Upper lobe of left lung (tissue), 6 donors: ENCODE data around the gene MMP15. TPM values are rescaled to one million over a fixed set of nuclear protein-coding genes. Genes with fewer than 3 reads are reported as not detected.

ENCODE experiments used
- ATAC-seq, 2 donors: fragments of 200-7000 bp; cut with Tn5 transposase; one replicate each; pipeline ENCODE4 v1.9.1; 2022; ENCODE audit warnings: mild to moderate bottlenecking in 2 of 2, moderate library complexity in 2 of 2; ENCODE audit not compliant: low FRiP score in 2 of 2
- DNase-seq, 2 donors: peaks; one replicate each; pipeline ENCODE4 v3.0.0-alpha.2; 2019 to 2020
- H3K27ac ChIP-seq, 4 donors: fragments of 200-600 bp; sonication (generic); one replicate each; pipeline ENCODE4 v1.5.1; 2016 to 2019
- H3K27me3 ChIP-seq, 4 donors: fragments of 200-600 bp; sonication (generic); one replicate each; pipeline ENCODE4 v1.5.1; 2017 to 2019
- H3K36me3 ChIP-seq, 4 donors: fragments of 200-600 bp; sonication (generic); one replicate each; pipeline ENCODE4 v1.5.1; 2016 to 2019
- H3K4me1 ChIP-seq, 4 donors: fragments of 200-600 bp; sonication (generic); one replicate each; pipeline ENCODE4 v1.5.1; 2018 to 2019
- H3K4me3 ChIP-seq, 4 donors: fragments of 200-600 bp; sonication (generic); one replicate each; pipeline ENCODE4 v1.5.1; 2017 to 2019; ENCODE audit warnings: mild to moderate bottlenecking in 2 of 4, moderate library complexity in 1 of 4
- H3K9me3 ChIP-seq, 4 donors: fragments of 200-600 bp; sonication (generic); one replicate each; pipeline ENCODE4 v1.5.1; 2018 to 2019
- CTCF ChIP-seq, 6 experiments: fragments of 450-650 bp in 4 of 6; fragments of 200-600 bp in 2 of 6; sonication (generic) in 2 of 6; IDR thresholded peaks; one replicate each; pipeline ENCODE4 v1.5.1; 2016 to 2019; ENCODE audit warnings: antibody characterized with exemption in 6 of 6
- EP300 ChIP-seq, 4 donors: sonication (generic); formaldehyde crosslinking; IDR thresholded peaks; one replicate each; pipeline ENCODE4 v1.5.1; 2017; ENCODE audit warnings: antibody characterized with exemption in 4 of 4, control low read depth in 2 of 4
- POLR2A ChIP-seq, 4 donors: fragments of 450-650 bp; IDR thresholded peaks; one replicate each; pipeline ENCODE4 v1.5.1; 2016 to 2017; ENCODE audit warnings: antibody characterized with exemption in 4 of 4, mild to moderate bottlenecking in 2 of 4
- POLR2AphosphoS5 ChIP-seq, 2 donors: sonication (generic); formaldehyde crosslinking; IDR thresholded peaks; one replicate each; pipeline ENCODE4 v1.5.1; 2017; ENCODE audit warnings: antibody characterized with exemption in 2 of 2
- WGBS, 2 donors: methylation state at CpG; one replicate each; pipeline ENCODE4 v1.1.5; 2017 to 2018; 5-methylcytosine and 5-hydroxymethylcytosine counted together
- total RNA-seq, 6 donors: library from RNA; depleted of rRNA in 4 of 6; stranded (reverse); fragments of >200 nt in 4 of 6; gene quantifications; one replicate each; pipeline versions ENCODE4 v1.1.0 to v1.2.1, GENCODE V29; 2016 to 2021
- donor health status: DM: no; HTN: no; CAD: no; lungs with moderate emphysema.
- donor health status: DM: no; HTN: yes; CAD: no; lungs with severe emphysema.

The MMP15 gene
- total RNA-seq, 6 donors from 2014 or later, result 14.7 to 30.5 (median 25.3) TPM

- Histone ChIP-seq H3K9me3 (no peaks in the 10 kb centered on the region), H3K4me1 (no peaks in the 10 kb centered on the region), H3K27me3 (no peaks in the 10 kb centered on the region), H3K36me3 (peaks cover 0 to 32% (median 22%) of the 10 kb centered on the region in 4 donors), H3K27ac (no peak overlapping the region), H3K4me3 (no peak overlapping the region)
- no peak for TF ChIP-seq CTCF (IDR thresholded peaks at IDR 0.05)
- TF ChIP-seq EP300 (IDR thresholded peaks at IDR 0.05), result no peak
- no peak for TF ChIP-seq POLR2A (IDR thresholded peaks at IDR 0.05)
- TF ChIP-seq POLR2AphosphoS5 (IDR thresholded peaks at IDR 0.05), result no peak
- 69 to 82% methylated on average over 12 of the region's 12 CpGs for WGBS, 2 donors
- no peak for ATAC-seq
- DNase-seq, result no peak
Observed at GRCh38 chr16:58016840-58017446, 8.6 kb upstream of the MMP15 start.

- Histone ChIP-seq H3K9me3 (no peaks in the 10 kb centered on the region), H3K4me3 (no peak overlapping the region), H3K4me1 (peaks cover 18 to 19% (median 18%) of the 10 kb centered on the region in 4 donors), H3K27me3 (no peaks in the 10 kb centered on the region), H3K36me3 (peaks cover 0 to 23% (median 14%) of the 10 kb centered on the region in 4 donors), H3K27ac (no peak overlapping the region)
- DNase-seq (no peak), ATAC-seq (no peak)
- no peak for TF ChIP-seq POLR2A (IDR thresholded peaks at IDR 0.05)
- TF ChIP-seq CTCF (IDR thresholded peaks at IDR 0.05), result no peak
- TF ChIP-seq EP300 (IDR thresholded peaks at IDR 0.05), result no peak
- TF ChIP-seq POLR2AphosphoS5 (IDR thresholded peaks at IDR 0.05), result no peak
- 90 to 95% methylated on average over 2 to 7 of the region's 7 CpGs for WGBS, 2 donors
Observed at GRCh38 chr16:58018803-58019202, 6.8 kb upstream of the MMP15 start.

GRCh38 chr16:58019866-58020538 is 5.6 kb upstream of the MMP15 start:
- Histone ChIP-seq H3K36me3 (peaks cover 0 to 23% (median 12%) of the 10 kb centered on the region in 4 donors), H3K4me3 (no peak overlapping the region), H3K4me1 (peaks cover 29 to 30% (median 30%) of the 10 kb centered on the region in 4 donors), H3K9me3 (no peaks in the 10 kb centered on the region), H3K27me3 (no peaks in the 10 kb centered on the region), H3K27ac (no peak overlapping the region)
- 72 to 83% methylated on average over 7 to 8 of the region's 8 CpGs for WGBS, 2 donors
- TF ChIP-seq POLR2A (IDR thresholded peaks at IDR 0.05) (no peak), POLR2AphosphoS5 (IDR thresholded peaks at IDR 0.05) (no peak), CTCF (IDR thresholded peaks at IDR 0.05) (no peak)
- ATAC-seq (no peak), DNase-seq (no peak)

- peaks cover 30 to 38% (median 34%) of the 10 kb centered on the region in 4 donors for H3K4me1 ChIP-seq
- no peak for DNase-seq
- no peaks in the 10 kb centered on the region for H3K27me3 ChIP-seq
Observed at GRCh38 chr16:58020628-58021521, 4.7 kb upstream of the MMP15 start.

More at GRCh38 chr16:58020628-58021521, 4.7 kb upstream of the MMP15 start:
- peak; percentile 60 to 80 (median 68) for TF ChIP-seq CTCF (IDR thresholded peaks at IDR 0.05)
- TF ChIP-seq POLR2A (IDR thresholded peaks at IDR 0.05), result no peak
- Histone ChIP-seq H3K9me3 (no peaks in the 10 kb centered on the region), H3K27ac (no peak overlapping the region), H3K4me3 (no peak overlapping the region), H3K36me3 (peaks cover 0 to 23% (median 12%) of the 10 kb centered on the region in 4 donors)
- ATAC-seq, result peak in 1 of 2 donors; percentile 42
- WGBS, 2 donors, result 53 to 60% methylated on average over 7 to 8 of the region's 8 CpGs
